Stimulated activated CD8-positive, alpha-beta memory T cell treated with anti-CD3 and anti-CD28 coated beads, Interleukin-4, amount 100 ng/mL, for 24 hours (primary cell): Measurements from ENCODE around the gene TES.

Experiments used
- DNase-seq: peaks from one replicate; pipeline ENCODE4 v3.0.0-alpha.2; 2020; ENCODE audit warnings: low read depth

The TES gene

GRCh38 chr7:116194115-116194514 lies 16.2 kb upstream of the TES start:
- no peak for DNase-seq

- DNase-seq, result no peak
Measured at GRCh38 chr7:116195451-116195850, 14.9 kb upstream of the TES start.

GRCh38 chr7:116196947-116197346 lies 13.4 kb upstream of the TES start:
- DNase-seq, result no peak

GRCh38 chr7:116197360-116197759 lies 13.0 kb upstream of the TES start:
- DNase-seq, result no peak

- DNase-seq, result no peak
Measured at GRCh38 chr7:116198748-116199410, 11.5 kb upstream of the TES start.

GRCh38 chr7:116200963-116201362 lies 9.4 kb upstream of the TES start:
- no peak for DNase-seq

GRCh38 chr7:116206141-116206540 lies 4.2 kb upstream of the TES start:
- DNase-seq, result no peak

GRCh38 chr7:116208919-116209318 lies 1.4 kb upstream of the TES start:
- no peak for DNase-seq

- no peak for DNase-seq
Measured at GRCh38 chr7:116209561-116210070, 723 bp upstream of the TES start.

- DNase-seq, result peak; percentile 50
Measured at GRCh38 chr7:116211006-116211912, 920 bp downstream of the TES start.

GRCh38 chr7:116211913-116212596 lies 1.7 kb downstream of the TES start:
- DNase-seq, result no peak

GRCh38 chr7:116212869-116213268 lies 2.5 kb downstream of the TES start:
- DNase-seq, result no peak

- DNase-seq, result no peak
Measured at GRCh38 chr7:116213361-116214130, 3.2 kb downstream of the TES start.

- DNase-seq, result no peak
Measured at GRCh38 chr7:116214921-116215320, 4.6 kb downstream of the TES start.

- no peak for DNase-seq
Measured at GRCh38 chr7:116215551-116215950, 5.2 kb downstream of the TES start.

- no peak for DNase-seq
Measured at GRCh38 chr7:116216956-116217571, 6.7 kb downstream of the TES start.

- DNase-seq, result no peak
Measured at GRCh38 chr7:116218051-116218645, 7.8 kb downstream of the TES start.

GRCh38 chr7:116218747-116219146 lies 8.4 kb downstream of the TES start:
- no peak for DNase-seq

GRCh38 chr7:116219288-116219687 lies 8.9 kb downstream of the TES start:
- DNase-seq, result no peak

GRCh38 chr7:116219834-116220233 lies 9.5 kb downstream of the TES start:
- no peak for DNase-seq

- no peak for DNase-seq
Measured at GRCh38 chr7:116222501-116222900, 12.2 kb downstream of the TES start.
